ENCODE results near the gene NAT16. TPM values are rescaled to one million over a fixed set of nuclear protein-coding genes. Genes with fewer than 3 reads are reported as not detected.

NAT16 gene
- total RNA-seq, 2 experiments from 2014 or later = not detected

GRCh38 chr7:101223528-101223927 lies 43.4 kb upstream of the NAT16 start:
- peaks cover 53% of the 10 kb centered on the region for H3K36me3 ChIP-seq (ENCODE audit: insufficient read depth, low read length)
- TF ChIP-seq, protein P1, sequence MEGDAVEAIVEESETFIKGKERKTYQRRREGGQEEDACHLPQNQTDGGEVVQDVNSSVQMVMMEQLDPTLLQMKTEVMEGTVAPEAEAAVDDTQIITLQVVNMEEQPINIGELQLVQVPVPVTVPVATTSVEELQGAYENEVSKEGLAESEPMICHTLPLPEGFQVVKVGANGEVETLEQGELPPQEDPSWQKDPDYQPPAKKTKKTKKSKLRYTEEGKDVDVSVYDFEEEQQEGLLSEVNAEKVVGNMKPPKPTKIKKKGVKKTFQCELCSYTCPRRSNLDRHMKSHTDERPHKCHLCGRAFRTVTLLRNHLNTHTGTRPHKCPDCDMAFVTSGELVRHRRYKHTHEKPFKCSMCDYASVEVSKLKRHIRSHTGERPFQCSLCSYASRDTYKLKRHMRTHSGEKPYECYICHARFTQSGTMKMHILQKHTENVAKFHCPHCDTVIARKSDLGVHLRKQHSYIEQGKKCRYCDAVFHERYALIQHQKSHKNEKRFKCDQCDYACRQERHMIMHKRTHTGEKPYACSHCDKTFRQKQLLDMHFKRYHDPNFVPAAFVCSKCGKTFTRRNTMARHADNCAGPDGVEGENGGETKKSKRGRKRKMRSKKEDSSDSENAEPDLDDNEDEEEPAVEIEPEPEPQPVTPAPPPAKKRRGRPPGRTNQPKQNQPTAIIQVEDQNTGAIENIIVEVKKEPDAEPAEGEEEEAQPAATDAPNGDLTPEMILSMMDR (IDR thresholded peaks at IDR 0.05) = no peak
- no peak for ATAC-seq (ENCODE audit: poor library complexity)

DNA sequence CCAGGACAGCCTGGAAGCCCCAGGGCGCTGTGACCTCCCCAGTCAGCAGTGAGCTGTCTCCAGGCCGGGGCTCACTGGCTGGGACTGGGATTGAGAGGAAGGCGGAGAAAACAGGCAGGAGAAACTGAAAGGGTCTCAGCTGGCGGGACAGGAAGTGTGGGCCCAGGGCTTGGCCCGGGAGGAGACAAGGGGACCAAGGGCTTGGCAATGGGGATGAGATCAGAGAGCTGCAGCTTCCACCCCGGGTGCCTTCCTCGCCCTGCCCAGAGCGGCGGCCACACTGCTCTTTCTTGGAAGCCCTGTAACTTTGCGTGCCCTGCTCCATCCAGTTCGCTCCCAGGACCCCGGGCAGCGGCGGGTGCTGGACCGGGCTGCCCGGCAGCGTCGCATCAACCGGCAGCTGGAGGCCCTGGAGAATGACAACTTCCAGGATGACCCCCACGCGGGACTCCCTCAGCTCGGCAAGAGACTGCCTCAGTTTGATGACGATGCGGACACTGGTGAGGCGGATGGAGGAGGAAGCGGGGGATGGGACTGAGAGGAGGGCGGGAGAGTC lies 42.3 kb upstream of the NAT16 start:
- Histone ChIP-seq H3K27me3 (ENCODE audit: control insufficient read depth in 1 of 2, insufficient read depth in 2 of 2, low read length in 2 of 2) (no peaks in the 10 kb centered on the region), H3K27ac (ENCODE audit: low read depth in 1 of 2, low read length in 2 of 2) (no peak overlapping the region), H3K36me3 (ENCODE audit: insufficient read depth, low read length) (peaks cover 46% of the 10 kb centered on the region), H3K9me3 (ENCODE audit: control insufficient read depth in 1 of 2, insufficient read depth in 1 of 2, low read length in 2 of 2) (no peaks in the 10 kb centered on the region), H3K4me1 (ENCODE audit: insufficient read depth, low read length) (peaks cover 31% of the 10 kb centered on the region), H3K4me3 (ENCODE audit: low read length) (no peak overlapping the region)
- DNase-seq (no peak), ATAC-seq (ENCODE audit: poor library complexity) (no peak)
- ChIA-PET CTCF (interaction anchor here (1.3 kb wide), 1 partner anchor 21 kb away, joined by 3 read pairs; no protein-coding TSS in a partner anchor), POLR2A (interaction anchor here (1.2 kb wide), 1 partner anchor 22 kb away, joined by 5 read pairs; the partner anchor contains the start of gene FIS1)
- Mint-ChIP-seq H3K27ac (no peak overlapping the region), H3K4me1 (ENCODE audit: low read depth) (peaks cover 28% of the 10 kb centered on the region), H3K27me3 (no peaks in the 10 kb centered on the region), H3K4me3 (no peak overlapping the region), H3K36me3 (ENCODE audit: low read depth) (peaks cover 58% of the 10 kb centered on the region), H3K9me3 (no peaks in the 10 kb centered on the region)
- intact Hi-C loops (cut with DNase I, micrococcal nuclease) = no loop called here
- TF ChIP-seq, protein P1 (IDR thresholded peaks at IDR 0.05) = no peak

More at GRCh38 chr7:101223528-101223927, 43.4 kb upstream of the NAT16 start:
- H3K36me3 Mint-ChIP-seq (ENCODE audit: low read depth) = peaks cover 56% of the 10 kb centered on the region
- H3K4me1 Mint-ChIP-seq (ENCODE audit: low read depth) = peaks cover 20% of the 10 kb centered on the region
- intact Hi-C loops (cut with DNase I, micrococcal nuclease) = no loop called here
- ChIA-PET CTCF (no interaction called here), POLR2A (no interaction called here)
- H3K27me3 Mint-ChIP-seq = no peaks in the 10 kb centered on the region
- Histone ChIP-seq H3K9me3 (ENCODE audit: control insufficient read depth in 1 of 2, insufficient read depth in 1 of 2, low read length in 2 of 2) (no peaks in the 10 kb centered on the region), H3K4me3 (ENCODE audit: low read length) (no peak overlapping the region), H3K27me3 (ENCODE audit: control insufficient read depth in 1 of 2, insufficient read depth in 2 of 2, low read length in 2 of 2) (no peaks in the 10 kb centered on the region), H3K4me1 (ENCODE audit: insufficient read depth, low read length) (peaks cover 23% of the 10 kb centered on the region), H3K27ac (ENCODE audit: low read depth in 1 of 2, low read length in 2 of 2) (no peak overlapping the region)
- DNase-seq = no peak
- no peaks in the 10 kb centered on the region for H3K9me3 Mint-ChIP-seq
- H3K27ac Mint-ChIP-seq = no peak overlapping the region
- no peak overlapping the region for H3K4me3 Mint-ChIP-seq

- POLR2A ChIA-PET = interaction anchor here (1.1 kb wide), 1 partner anchor 24 kb away, joined by 6 read pairs; no protein-coding TSS in a partner anchor
- H3K27ac Mint-ChIP-seq = no peak overlapping the region
Measured at GRCh38 chr7:101220295-101220694, 40.2 kb upstream of the NAT16 start.

More at GRCh38 chr7:101220295-101220694, 40.2 kb upstream of the NAT16 start:
- CTCF ChIA-PET = interaction anchor here (1.3 kb wide), 1 partner anchor 24 kb away, joined by 5 read pairs; no protein-coding TSS in a partner anchor
- Histone ChIP-seq H3K27me3 (ENCODE audit: control insufficient read depth in 1 of 2, insufficient read depth in 2 of 2, low read length in 2 of 2) (no peaks in the 10 kb centered on the region), H3K36me3 (ENCODE audit: insufficient read depth, low read length) (peaks cover 36% of the 10 kb centered on the region), H3K4me3 (ENCODE audit: low read length) (no peak overlapping the region), H3K4me1 (ENCODE audit: insufficient read depth, low read length) (peaks cover 47% of the 10 kb centered on the region), H3K9me3 (ENCODE audit: control insufficient read depth in 1 of 2, insufficient read depth in 1 of 2, low read length in 2 of 2) (no peaks in the 10 kb centered on the region), H3K27ac (ENCODE audit: low read depth in 1 of 2, low read length in 2 of 2) (no peak overlapping the region)
- Mint-ChIP-seq H3K4me1 (ENCODE audit: low read depth) (peaks cover 38% of the 10 kb centered on the region), H3K27me3 (no peaks in the 10 kb centered on the region), H3K4me3 (peak overlapping the region; percentile 57), H3K36me3 (ENCODE audit: low read depth) (peaks cover 61% of the 10 kb centered on the region), H3K9me3 (no peaks in the 10 kb centered on the region)
- DNase-seq = no peak
- ATAC-seq (ENCODE audit: poor library complexity) = no peak
- intact Hi-C loops (cut with DNase I, micrococcal nuclease) = no loop called here
- TF ChIP-seq, protein P1 (IDR thresholded peaks at IDR 0.05) = no peak

Data from CD4-positive, alpha-beta T cell (primary cell).